Ascending aorta (tissue), 2 donors: ENCODE data around the gene NHLRC2. TPM values are rescaled to one million over a fixed set of nuclear protein-coding genes. Genes with fewer than 3 reads are reported as not detected.
"Not testable (repeated sequence)": the region's sequence is repeated elsewhere in the genome, so short reads cannot be mapped to it uniquely, and the experiment has no call there.

ENCODE experiments used
- DNase-seq, 2 donors: peaks; one replicate each; pipeline ENCODE4 v3.0.0-alpha.2; 2019; ENCODE audit warnings: low spot score in 2 of 2
- H3K27ac ChIP-seq, 2 donors: fragments of 200-600 bp; sonication (generic); one replicate each; pipeline ENCODE4 v1.5.1; 2016 to 2017; ENCODE audit warnings: mild to moderate bottlenecking in 1 of 2
- H3K27me3 ChIP-seq: fragments of 200-600 bp; sonication (generic); one replicate; pipeline ENCODE4 v1.5.1; 2017
- H3K36me3 ChIP-seq, 2 donors: fragments of 200-600 bp; sonication (generic); one replicate each; pipeline ENCODE4 v1.5.1; 2016
- H3K4me1 ChIP-seq, 2 donors: fragments of 200-600 bp; sonication (generic); one replicate each; pipeline ENCODE4 v1.5.1; 2016 to 2017; ENCODE audit warnings: mild to moderate bottlenecking in 1 of 2
- H3K4me3 ChIP-seq, 2 donors: fragments of 200-600 bp; sonication (generic); one replicate each; pipeline ENCODE4 v1.5.1; 2016 to 2017; ENCODE audit warnings: mild to moderate bottlenecking in 1 of 2
- H3K9me3 ChIP-seq, 2 donors: fragments of 200-600 bp; sonication (generic); one replicate each; pipeline ENCODE4 v1.5.1; 2016
- intact Hi-C: fragments of 100-400 bp; cut with DNase I; formaldehyde crosslinking; loops from one replicate; pipeline ENCODE4 v1.15.1; 2023
- total RNA-seq: library from RNA; depleted of rRNA; stranded (reverse); fragments of >200 nt; gene quantifications from one replicate; pipeline ENCODE4 v1.1.0, GENCODE V29; 2016
- TF ChIP-seq, protein P1 (sequence below), 3 experiments: fragments of 200-600 bp in 2 of 3; fragments of 450-650 bp in 1 of 3; sonication (generic) in 2 of 3; IDR thresholded peaks; one replicate each; pipeline ENCODE4 v1.5.1; 2016 to 2019; ENCODE audit warnings: antibody characterized with exemption in 3 of 3, mild to moderate bottlenecking in 1 of 3, moderate library complexity in 1 of 3

The NHLRC2 gene
- total RNA-seq, 1 donor from 2014 or later, result 7.1 TPM

GRCh38 chr10:113820507-113820906 lies 34.0 kb upstream of the NHLRC2 start:
- no peak for DNase-seq
- Histone ChIP-seq H3K4me1 (no peaks in the 10 kb centered on the region), H3K4me3 (no peak overlapping the region), H3K36me3 (no peaks in the 10 kb centered on the region), H3K9me3 (no peaks in the 10 kb centered on the region), H3K27me3 (no peaks in the 10 kb centered on the region), H3K27ac (no peak overlapping the region)
- TF ChIP-seq, protein P1, sequence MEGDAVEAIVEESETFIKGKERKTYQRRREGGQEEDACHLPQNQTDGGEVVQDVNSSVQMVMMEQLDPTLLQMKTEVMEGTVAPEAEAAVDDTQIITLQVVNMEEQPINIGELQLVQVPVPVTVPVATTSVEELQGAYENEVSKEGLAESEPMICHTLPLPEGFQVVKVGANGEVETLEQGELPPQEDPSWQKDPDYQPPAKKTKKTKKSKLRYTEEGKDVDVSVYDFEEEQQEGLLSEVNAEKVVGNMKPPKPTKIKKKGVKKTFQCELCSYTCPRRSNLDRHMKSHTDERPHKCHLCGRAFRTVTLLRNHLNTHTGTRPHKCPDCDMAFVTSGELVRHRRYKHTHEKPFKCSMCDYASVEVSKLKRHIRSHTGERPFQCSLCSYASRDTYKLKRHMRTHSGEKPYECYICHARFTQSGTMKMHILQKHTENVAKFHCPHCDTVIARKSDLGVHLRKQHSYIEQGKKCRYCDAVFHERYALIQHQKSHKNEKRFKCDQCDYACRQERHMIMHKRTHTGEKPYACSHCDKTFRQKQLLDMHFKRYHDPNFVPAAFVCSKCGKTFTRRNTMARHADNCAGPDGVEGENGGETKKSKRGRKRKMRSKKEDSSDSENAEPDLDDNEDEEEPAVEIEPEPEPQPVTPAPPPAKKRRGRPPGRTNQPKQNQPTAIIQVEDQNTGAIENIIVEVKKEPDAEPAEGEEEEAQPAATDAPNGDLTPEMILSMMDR (IDR thresholded peaks at IDR 0.05), result no peak
- intact Hi-C loops, result no loop called here

GRCh38 chr10:113821306-113821705 lies 33.2 kb upstream of the NHLRC2 start:
- H3K36me3 ChIP-seq, DNase-seq, H3K27ac ChIP-seq, intact Hi-C loops, H3K4me3 ChIP-seq, H3K27me3 ChIP-seq, H3K9me3 ChIP-seq, H3K4me1 ChIP-seq: not testable (repeated sequence)

DNA sequence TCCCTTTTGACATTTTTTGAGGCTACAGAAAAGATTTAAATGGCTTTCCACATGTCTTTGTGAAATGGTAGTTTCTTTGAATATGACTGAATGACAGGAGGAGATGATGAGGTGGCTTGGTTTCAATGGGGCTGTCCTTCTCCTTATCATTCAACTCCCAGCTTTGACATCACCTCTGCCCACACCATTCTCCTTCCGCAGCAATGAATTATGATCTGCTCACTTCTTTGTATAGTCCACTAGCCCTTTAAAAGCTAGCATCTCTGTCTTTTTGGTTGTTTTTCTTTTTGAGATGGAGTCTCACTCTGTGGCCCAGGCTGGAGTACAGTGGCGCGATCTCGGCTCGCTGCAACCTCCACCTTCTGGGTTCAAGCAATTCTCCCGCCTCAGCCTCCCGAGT lies 32.3 kb upstream of the NHLRC2 start:
- H3K4me1 ChIP-seq, result no peaks in the 10 kb centered on the region
- no peak overlapping the region for H3K27ac ChIP-seq
- no peak overlapping the region for H3K4me3 ChIP-seq
- no peaks in the 10 kb centered on the region for H3K9me3 ChIP-seq
- TF ChIP-seq, protein P1 (IDR thresholded peaks at IDR 0.05), result no peak
- H3K27me3 ChIP-seq, result no peaks in the 10 kb centered on the region
- no peak for DNase-seq
- intact Hi-C loops, result no loop called here
- no peaks in the 10 kb centered on the region for H3K36me3 ChIP-seq

DNA sequence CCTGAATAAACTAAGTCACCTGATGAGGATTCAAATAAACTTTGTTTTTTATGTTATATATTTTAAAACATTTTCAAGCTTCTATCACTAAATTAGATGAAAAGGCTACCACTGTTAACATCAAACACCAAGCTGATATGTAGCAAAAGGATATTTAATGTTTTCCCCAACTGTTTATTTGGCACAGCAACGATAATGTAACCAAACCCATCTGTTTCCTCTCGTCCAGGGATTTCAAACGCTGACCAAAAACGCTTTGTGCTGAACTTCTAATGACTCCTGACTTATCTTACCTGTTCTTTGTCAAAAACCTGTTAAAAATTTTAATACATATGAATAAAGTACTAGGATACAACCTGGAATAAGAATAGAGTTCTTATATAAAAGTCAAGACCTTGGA lies 31.1 kb upstream of the NHLRC2 start:
- Histone ChIP-seq H3K27ac (no peak overlapping the region), H3K4me1 (no peaks in the 10 kb centered on the region), H3K36me3 (no peaks in the 10 kb centered on the region), H3K4me3 (no peak overlapping the region), H3K9me3 (no peaks in the 10 kb centered on the region), H3K27me3 (no peaks in the 10 kb centered on the region)
- DNase-seq, result no peak
- TF ChIP-seq, protein P1 (IDR thresholded peaks at IDR 0.05), result no peak
- intact Hi-C loops, result no loop called here

DNA sequence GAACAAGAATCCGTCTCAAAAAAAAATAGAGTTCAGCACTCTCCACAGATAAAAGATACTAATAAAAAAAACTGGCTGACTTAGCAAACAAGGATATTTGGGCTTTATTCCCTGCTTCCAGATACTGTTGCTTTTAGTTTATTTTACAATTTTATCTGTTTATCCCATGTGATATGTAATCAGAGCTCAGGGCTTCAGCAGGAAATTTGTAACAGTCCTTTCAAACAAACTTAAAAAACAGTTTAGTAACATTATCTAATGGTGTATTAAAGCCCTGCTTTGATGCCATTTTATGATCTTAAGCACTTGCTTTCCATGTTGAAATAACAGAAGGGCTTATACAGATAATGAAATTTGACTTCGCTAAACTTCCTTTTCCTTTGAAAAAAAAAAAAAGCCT lies 28.7 kb upstream of the NHLRC2 start:
- Histone ChIP-seq H3K27ac (no peak overlapping the region), H3K36me3 (no peaks in the 10 kb centered on the region), H3K27me3 (no peaks in the 10 kb centered on the region), H3K9me3 (no peaks in the 10 kb centered on the region), H3K4me1 (no peaks in the 10 kb centered on the region), H3K4me3 (no peak overlapping the region)
- intact Hi-C loops, result no loop called here
- DNase-seq, result no peak
- TF ChIP-seq, protein P1 (IDR thresholded peaks at IDR 0.05), result no peak

DNA sequence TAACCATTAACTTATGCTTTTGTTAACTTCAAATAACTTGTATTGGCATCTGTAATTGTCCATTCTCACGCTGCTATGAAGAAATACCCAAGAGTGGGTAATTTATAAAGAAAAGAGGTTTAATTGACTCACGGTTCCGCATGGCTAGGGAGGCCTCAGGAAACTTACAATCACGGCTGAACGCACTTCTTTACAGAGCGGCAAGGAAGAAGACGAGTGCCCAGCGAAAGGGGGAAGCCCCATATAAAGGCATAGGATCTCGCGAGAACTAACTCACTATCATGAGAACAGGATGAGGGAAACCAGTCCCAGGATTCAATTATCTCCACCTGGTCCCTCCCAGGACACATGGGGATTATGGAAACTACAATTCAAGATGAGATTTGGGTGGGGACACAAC lies 25.9 kb upstream of the NHLRC2 start:
- H3K27ac ChIP-seq, H3K9me3 ChIP-seq, H3K36me3 ChIP-seq, H3K4me1 ChIP-seq, intact Hi-C loops, H3K27me3 ChIP-seq, DNase-seq, H3K4me3 ChIP-seq: not testable (repeated sequence)

DNA sequence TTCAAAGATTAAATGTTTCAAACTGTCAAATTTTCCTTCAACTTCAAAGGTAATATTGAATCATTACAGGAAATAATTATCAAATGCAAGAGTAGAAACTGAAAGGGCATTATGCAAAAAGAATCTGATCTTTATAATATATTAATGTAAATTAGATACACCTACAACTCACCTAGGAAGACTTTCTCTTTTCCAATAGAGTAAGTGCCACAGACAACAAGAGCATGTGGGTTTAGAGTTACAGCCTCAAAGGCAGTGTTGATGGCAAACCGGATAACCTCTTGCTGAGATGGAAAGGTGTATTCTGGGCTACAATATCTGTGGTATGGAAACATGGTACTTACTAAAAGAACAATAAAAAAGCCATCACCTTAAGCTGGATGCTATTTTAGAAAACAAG lies 12.3 kb upstream of the NHLRC2 start:
- no peaks in the 10 kb centered on the region for H3K27me3 ChIP-seq
- H3K4me3 ChIP-seq, result no peak overlapping the region
- intact Hi-C loops, result no loop called here
- no peaks in the 10 kb centered on the region for H3K4me1 ChIP-seq
- H3K27ac ChIP-seq, result no peak overlapping the region
- DNase-seq, result no peak
- peaks cover 4 to 9% of the 10 kb centered on the region in 2 donors for H3K36me3 ChIP-seq
- TF ChIP-seq, protein P1 (IDR thresholded peaks at IDR 0.05), result no peak
- no peaks in the 10 kb centered on the region for H3K9me3 ChIP-seq
